ENCODE measurements around the gene AIPL1. TPM values are rescaled to one million over a fixed set of nuclear protein-coding genes. Genes with fewer than 3 reads are reported as not detected.

The AIPL1 gene
- total and polyA plus RNA-seq, 10 of the 15 experiments (the other 5 are each of a cell fraction or from before 2014, with no cell fraction given): not detected

DNA sequence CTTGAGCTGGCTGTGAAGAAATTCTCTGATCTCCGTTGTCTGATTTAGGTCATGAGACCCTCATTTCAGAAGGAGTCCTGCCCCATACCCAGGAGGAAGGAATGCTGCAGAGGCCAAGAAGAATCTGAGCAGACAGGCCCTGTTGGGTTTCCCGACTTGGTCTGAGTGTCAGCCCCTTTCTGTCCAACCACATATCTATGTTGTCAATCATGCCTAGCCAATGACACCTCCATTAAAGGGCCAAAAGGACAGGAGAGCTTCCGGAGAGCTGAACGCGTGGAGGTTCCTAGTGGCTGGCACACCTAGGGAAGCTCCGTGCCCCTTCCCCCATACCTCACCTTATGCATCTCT lies 47.2 kb upstream of the AIPL1 start:
- H3K9ac ChIP-seq (ENCODE audit: control insufficient read depth, insufficient read depth, low read length): no peak overlapping the region
- H3K36me3 ChIP-seq (ENCODE audit: control insufficient read depth in 2 of 2, insufficient read depth in 2 of 2, low read length in 1 of 2): no peaks in the 10 kb centered on the region
- ChIA-PET CTCF (no interaction called here), SMC1A (ENCODE audit: uncharacterized antibody, unreplicated experiment) (no interaction called here), POLR2A (interaction anchor here (1.1 kb wide), 1 partner anchor 9 kb away, joined by 6 read pairs; no protein-coding TSS in a partner anchor), RAD21 (ENCODE audit: unreplicated experiment) (no interaction called here)
- intact Hi-C loops (cut with micrococcal nuclease; ENCODE audit: unreplicated experiment) (no loop called here), in situ Hi-C loops (cut with MboI) (no loop called here)
- no peaks in the 10 kb centered on the region for H3K79me2 ChIP-seq (ENCODE audit: control insufficient read depth, insufficient read depth, low read length)
- H3K4me2 ChIP-seq (ENCODE audit: control insufficient read depth, insufficient read depth): no peak overlapping the region
- no peaks in the 10 kb centered on the region for H4K20me1 ChIP-seq (ENCODE audit: control insufficient read depth, insufficient read depth)
- BruUV-seq (replicated peaks): no TSS peak
- H3K9me3 ChIP-seq (replicated peaks; ENCODE audit: control insufficient read depth, insufficient read depth, low read length): no peaks in the 10 kb centered on the region
- H3K27ac ChIP-seq (ENCODE audit: control insufficient read depth, insufficient read depth): no peak overlapping the region
- peaks cover 0 to 12% of the 10 kb centered on the region in 2 experiments; a peak in 3 of 4 replicates for H3K27me3 ChIP-seq (replicated peaks in 1 of 2; ENCODE audit: control insufficient read depth in 2 of 2, insufficient read depth in 2 of 2, low read length in 1 of 2)
- no peak for DNase-seq (ENCODE audit: low read depth, low spot score)
- no peak overlapping the region for H2AFZ ChIP-seq (ENCODE audit: control insufficient read depth, low read depth, low read length)
- FAIRE-seq: no peak
- H3K4me1 ChIP-seq (ENCODE audit: control insufficient read depth, insufficient read depth, low read length): no peaks in the 10 kb centered on the region
- H3K4me3 ChIP-seq: no peak overlapping the region
- ATAC-seq: no peak
- 66% methylated on average over 6 of the region's 6 CpGs for WGBS (ENCODE audit: insufficient coverage, insufficient replicate concordance, low lambda C conversion rate, missing lambda C conversion rate)
- no peak for TF ChIP-seq SREBF2 (IDR thresholded peaks at IDR 0.05; ENCODE audit: low read length)
- no peak for TF ChIP-seq BACH1 (IDR thresholded peaks at IDR 0.05; ENCODE audit: borderline replicate concordance)
- TF ChIP-seq CHD2 (IDR thresholded peaks at IDR 0.05; ENCODE audit: borderline replicate concordance, low read depth, low read length): no peak
- TF ChIP-seq RB1 (IDR thresholded peaks at IDR 0.05; ENCODE audit: borderline replicate concordance): no peak
- TF ChIP-seq TAF1 (IDR thresholded peaks at IDR 0.05; ENCODE audit: borderline replicate concordance, low read depth, low read length): no peak
- TF ChIP-seq RCOR1 (conservative IDR thresholded peaks at IDR 0.05; ENCODE audit: low read depth, low read length): no peak
- TF ChIP-seq RAD21 (IDR thresholded peaks at IDR 0.05; ENCODE audit: insufficient read depth, low read depth, low read length): no peak
- no peak for TF ChIP-seq TARDBP (IDR thresholded peaks at IDR 0.05; ENCODE audit: borderline replicate concordance)
- no peak for TF ChIP-seq GABPA (IDR thresholded peaks at IDR 0.05; ENCODE audit: low read depth)
- no peak for TF ChIP-seq ZNF384 (IDR thresholded peaks at IDR 0.05; ENCODE audit: borderline replicate concordance, low read depth, low read length)
- TF ChIP-seq, protein P1, sequence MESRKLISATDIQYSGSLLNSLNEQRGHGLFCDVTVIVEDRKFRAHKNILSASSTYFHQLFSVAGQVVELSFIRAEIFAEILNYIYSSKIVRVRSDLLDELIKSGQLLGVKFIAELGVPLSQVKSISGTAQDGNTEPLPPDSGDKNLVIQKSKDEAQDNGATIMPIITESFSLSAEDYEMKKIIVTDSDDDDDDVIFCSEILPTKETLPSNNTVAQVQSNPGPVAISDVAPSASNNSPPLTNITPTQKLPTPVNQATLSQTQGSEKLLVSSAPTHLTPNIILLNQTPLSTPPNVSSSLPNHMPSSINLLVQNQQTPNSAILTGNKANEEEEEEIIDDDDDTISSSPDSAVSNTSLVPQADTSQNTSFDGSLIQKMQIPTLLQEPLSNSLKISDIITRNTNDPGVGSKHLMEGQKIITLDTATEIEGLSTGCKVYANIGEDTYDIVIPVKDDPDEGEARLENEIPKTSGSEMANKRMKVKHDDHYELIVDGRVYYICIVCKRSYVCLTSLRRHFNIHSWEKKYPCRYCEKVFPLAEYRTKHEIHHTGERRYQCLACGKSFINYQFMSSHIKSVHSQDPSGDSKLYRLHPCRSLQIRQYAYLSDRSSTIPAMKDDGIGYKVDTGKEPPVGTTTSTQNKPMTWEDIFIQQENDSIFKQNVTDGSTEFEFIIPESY (IDR thresholded peaks at IDR 0.05): no peak
- no peak for TF ChIP-seq BMI1 (IDR thresholded peaks at IDR 0.05; ENCODE audit: borderline replicate concordance)
- TF ChIP-seq, protein P2, sequence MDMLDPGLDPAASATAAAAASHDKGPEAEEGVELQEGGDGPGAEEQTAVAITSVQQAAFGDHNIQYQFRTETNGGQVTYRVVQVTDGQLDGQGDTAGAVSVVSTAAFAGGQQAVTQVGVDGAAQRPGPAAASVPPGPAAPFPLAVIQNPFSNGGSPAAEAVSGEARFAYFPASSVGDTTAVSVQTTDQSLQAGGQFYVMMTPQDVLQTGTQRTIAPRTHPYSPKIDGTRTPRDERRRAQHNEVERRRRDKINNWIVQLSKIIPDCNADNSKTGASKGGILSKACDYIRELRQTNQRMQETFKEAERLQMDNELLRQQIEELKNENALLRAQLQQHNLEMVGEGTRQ (IDR thresholded peaks at IDR 0.05; ENCODE audit: borderline replicate concordance, low read depth, low read length): no peak
- TF ChIP-seq CBX5 (IDR thresholded peaks at IDR 0.05; ENCODE audit: low read depth): no peak
- TF ChIP-seq BHLHE40 (IDR thresholded peaks at IDR 0.05; ENCODE audit: borderline replicate concordance in 1 of 2, low read depth in 2 of 2, low read length in 1 of 2): no peak
- no peak for TF ChIP-seq TCF3 (IDR thresholded peaks at IDR 0.05; ENCODE audit: borderline replicate concordance, insufficient read depth, low read depth, low read length)
